ENCODE results near the gene CIRBP.
A peak's percentile ranks its signal among the peaks of the same experiment; 100 is the strongest.

Gene CIRBP

DNA sequence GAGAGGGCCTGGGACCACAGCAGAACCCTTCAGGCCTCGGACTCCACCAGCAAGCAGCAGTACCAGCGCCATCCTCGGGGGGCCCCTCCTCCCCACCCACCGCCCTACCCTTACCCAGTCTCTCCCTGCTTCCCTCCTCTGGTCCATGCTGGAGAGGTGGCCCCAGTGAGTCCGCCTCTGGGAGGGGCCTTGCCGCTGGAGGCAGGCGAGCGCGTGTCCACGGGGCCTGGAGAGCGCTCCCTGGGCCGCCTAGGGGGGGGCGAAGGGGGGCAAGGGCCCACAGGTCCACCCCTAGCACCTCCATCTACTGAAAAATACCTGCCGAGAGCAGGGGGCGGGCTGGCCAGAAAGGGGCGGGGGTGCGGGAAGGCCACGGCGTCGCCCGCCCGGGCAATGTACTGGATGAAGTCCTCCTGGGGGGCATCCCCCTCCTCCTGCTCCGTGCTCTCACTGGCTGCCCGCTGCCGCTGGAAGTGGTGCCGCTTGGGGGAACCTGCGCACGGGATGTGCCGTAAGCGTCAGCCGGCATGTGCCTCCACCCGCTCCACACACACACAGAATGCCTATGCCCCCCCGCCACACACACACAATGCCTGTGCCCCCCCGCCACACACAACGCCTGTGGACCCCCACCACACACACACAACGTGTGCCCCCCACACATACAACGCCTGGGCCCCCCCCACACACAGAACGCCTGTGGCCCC, 38.2 kb upstream of the CIRBP start:
- DNase-seq (ENCODE audit: low read depth in 2 of 2): no peak

DNA sequence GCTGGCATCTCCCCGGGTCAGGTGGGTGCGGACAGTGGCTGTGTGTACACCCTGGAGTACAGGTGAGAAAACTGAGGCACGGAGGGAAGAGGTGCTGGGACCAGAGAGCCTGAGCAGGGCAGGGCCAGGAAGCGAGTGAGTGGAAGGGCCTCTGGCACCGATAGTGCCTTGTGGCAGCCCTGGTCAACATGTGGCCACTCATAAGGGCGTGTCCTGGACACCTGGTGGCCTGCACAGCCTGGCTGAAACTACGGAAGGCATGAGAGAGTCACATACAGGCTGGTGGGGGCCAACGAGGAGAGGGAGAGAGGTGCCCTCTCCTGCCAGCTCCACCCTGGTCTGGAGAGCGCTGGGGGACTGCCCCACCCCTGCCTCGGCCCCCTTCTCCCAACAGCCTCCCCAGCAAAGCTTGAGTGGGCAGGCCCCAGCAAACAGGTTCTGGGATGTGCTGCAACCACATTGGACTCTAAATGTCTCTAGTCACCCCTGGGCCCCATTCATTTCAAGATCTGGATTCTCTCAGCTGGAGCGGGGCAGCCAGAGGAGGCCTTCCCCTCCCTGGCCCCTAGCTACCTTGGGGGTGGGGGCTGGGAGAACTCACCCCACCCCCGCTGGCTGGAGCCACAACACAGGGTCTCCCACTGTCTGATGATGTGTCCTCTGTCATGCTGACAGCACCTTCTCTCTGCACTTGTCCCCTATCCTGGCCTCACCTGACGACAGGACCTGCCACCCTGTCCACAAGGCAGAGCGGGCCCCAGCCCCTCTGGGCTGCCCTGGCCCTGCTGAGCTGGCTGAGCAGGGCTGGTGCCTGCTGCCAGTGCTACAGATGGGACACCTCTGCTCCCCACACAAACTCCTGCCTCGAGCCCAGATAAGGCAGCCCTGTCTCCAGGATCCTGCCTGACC, 37.1 kb upstream of the CIRBP start:
- no peak for DNase-seq (ENCODE audit: low read depth in 2 of 2)

DNA sequence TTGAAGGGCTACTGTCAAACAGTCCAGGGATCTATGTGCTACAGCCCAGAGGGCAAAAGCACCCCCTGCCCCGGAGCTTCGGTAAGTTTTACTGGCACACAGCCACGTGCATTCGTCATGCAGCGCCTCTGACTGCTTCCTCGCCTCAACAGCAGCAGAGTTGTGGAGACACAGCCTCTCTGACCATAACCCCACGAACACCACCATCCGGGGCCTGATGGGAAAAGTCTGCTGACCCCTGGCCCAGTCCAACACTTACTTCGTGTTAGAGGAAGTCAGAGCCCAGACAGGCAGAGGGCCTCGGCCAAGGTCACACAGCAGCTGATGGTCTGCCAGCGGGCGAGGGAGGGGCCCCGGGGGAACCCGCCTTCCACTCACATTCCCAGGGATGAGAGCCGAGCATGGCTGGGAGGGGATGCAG, 36.5 kb upstream of the CIRBP start:
- DNase-seq (ENCODE audit: low read depth in 2 of 2): no peak

DNA sequence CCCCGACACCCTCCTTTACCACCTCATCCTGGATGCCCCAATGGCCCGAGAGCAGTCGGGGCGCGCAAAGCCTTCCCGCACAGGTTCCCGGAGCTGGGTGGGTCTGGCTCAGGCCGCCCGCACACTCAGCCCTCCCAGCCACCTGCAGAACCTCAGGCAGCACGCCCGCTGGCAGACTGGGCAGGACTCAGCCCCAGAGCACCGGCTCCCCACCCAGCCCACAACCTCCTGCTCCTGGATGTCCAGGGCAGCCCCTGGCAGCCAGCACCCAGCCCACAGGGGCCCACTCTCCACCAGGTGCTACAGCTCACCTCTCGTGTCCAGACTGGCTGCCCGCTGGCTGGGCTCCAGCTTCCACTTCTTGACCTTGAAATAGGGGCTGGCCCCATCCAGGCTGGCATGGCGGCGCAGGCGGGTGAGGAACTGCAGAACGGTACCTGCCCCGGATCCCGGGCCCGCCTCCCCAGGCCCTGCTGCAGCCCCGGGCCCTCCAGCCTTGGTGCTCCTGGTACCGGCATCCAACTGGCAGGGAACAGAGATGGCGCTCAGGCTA, 35.9 kb upstream of the CIRBP start:
- no peak for DNase-seq (ENCODE audit: low read depth in 2 of 2)

DNA sequence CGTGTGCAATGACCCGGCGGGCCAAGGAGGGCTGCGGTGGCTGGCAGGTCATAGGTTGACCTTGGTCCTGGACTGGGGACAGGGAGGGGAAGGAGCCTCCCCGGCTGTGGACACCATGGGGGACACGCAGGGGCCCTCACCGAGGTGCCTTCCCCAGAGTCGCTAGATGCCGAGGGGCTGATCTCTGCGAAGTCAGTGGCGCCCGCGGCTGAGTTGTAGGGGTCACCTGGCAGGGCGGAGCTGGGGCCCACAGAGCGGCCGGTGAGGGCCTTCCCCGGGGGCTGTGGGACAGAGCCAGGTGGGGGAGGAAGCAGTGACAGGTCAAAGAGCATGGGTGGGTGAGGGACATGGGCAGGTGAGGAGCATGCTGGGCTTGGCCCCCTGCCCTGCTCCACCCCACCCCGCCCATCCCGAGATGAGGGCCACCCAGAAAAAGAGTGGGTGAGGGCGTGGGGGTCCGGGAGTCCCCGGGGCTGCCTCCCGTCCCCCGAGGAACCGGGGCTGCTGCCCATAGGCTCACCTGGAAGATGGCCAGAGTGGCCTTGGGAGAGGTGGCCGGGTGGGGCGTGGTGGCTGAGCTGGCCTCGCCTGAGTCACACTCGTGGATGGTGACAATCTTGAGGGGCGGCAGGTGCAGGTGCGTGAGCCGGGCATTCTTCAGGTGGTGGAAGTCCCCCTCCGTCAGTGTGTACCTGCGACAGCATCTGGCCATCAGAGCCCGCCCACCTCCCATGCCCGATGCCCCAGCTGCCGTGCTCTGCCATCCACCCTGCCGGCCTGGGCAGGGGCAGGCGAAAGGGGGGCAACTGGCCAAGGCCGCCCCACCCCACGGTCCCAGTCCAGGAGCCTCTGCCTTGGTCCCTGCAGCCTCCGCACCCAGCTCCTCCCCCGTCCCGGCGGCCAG, 34.8 kb upstream of the CIRBP start:
- DNase-seq (ENCODE audit: low read depth in 2 of 2): no peak

DNA sequence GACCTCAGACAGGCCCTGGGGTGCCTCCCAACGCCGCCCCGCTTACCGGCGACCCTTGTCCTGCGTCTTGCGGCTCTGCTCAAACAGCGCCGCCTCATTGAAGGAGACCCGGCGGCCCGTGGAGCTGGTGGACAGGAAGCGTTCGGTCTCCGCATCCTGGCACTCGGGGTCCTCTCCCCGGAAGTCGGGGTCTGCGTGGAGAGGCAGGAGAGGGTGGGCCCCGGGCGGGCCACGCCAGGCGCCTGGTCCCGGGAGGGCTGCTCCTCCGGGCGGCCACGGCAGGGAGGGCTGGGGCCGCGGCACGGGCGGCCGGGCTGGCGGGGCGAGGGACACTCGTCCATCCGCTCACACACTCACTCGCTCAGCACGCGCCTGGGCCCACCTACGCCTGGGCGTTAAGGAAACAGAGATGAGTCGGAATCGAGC, 34.2 kb upstream of the CIRBP start:
- DNase-seq (ENCODE audit: low read depth in 2 of 2): no peak

DNA sequence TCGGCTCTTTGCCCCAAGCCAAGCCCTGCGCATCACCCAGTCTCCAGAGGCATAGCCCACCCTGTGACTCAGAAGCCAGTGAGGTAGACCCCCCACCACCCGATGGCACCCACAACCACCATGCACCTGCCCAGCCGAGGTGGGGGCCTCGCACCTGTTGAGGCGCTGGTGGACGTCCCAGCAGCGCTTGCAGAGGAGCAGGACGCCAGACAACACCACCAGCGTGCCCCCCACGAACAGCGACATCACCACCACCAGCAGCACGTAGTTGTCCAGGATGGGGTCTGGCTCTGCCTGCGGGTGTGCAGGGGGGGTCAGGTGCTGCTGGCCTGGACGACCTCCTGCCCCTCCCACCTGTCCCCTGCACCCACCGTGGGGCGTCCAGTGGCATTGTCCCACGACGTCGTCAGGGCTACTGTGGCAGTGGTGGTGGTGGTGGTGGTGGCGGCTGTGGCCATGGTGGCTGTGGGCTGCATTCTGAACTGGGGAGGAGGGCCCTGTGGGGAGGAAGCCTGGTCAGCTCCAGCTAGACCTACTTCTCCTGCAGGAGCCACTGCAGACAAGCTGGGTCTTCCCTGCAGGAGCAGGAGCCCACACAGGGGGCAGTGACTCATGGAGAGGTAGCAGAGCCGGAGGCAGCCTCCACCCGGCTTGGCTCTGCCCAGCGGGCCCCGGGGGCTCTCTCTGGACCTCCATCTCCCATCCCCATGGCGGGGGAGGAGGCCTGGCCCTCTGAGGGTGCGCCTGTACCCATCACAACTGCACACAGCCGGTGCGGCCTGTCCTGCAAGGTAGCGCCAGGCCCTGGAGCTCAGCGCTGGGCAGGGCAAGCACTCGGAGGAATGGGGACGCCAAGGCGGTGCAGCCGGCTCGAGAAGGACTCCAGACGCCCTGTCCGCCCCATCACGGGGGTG, 33.2 kb upstream of the CIRBP start:
- DNase-seq (ENCODE audit: low read depth in 2 of 2): no peak

DNA sequence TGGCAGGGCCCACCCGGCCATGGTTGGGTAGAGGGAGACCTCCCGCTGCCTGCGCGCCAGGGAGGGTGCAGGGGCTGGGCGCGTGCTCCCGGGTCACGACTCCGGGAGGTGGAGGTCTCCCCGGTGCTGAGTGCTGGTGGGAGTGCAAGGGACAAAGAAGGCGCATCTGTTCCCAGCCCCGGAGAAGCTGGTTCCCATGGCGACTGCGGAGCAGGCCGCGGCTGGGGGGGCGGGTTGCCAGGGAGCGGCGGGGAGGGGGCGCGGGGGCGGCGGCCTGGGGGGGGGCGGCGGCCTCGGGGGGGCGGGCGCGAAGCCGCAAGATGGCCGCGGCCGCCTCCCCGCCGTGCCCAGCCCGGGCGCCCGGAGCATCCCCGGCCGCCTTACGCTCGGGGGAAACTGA, 32.6 kb upstream of the CIRBP start:
- DNase-seq (ENCODE audit: low read depth in 2 of 2): no peak

DNA sequence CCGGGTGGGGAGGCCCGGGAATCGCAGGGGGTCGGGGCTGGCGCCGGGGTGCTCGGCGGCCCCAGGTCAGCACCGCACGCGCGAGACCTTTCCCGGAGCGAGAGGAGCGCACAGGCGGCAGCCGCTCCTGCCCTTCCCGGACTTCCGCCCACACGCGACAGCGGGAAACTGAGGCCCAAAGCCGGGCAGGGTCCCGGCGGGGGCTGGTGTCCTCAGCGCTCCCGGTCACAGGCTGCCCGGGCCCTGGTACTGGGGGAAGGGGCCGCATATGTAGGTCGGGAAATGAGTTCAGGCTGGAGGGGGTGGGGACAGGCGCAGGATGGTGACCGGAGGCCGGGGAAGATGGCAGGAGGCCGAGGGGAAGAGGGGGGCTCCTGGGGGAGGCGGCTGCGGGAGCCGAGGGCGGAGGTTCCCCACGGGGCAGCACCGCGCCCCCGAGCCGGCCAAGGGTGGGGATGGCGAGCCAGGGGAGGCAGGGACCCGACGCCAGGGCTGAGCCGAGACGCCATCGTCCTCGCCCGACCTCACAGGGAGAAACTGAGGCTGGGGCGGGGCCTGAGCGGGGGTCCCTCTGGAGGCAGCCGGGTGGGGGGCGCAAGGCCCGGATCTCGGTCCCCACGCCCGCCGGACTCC, 32.0 kb upstream of the CIRBP start:
- DNase-seq (ENCODE audit: low read depth in 2 of 2): no peak

DNA sequence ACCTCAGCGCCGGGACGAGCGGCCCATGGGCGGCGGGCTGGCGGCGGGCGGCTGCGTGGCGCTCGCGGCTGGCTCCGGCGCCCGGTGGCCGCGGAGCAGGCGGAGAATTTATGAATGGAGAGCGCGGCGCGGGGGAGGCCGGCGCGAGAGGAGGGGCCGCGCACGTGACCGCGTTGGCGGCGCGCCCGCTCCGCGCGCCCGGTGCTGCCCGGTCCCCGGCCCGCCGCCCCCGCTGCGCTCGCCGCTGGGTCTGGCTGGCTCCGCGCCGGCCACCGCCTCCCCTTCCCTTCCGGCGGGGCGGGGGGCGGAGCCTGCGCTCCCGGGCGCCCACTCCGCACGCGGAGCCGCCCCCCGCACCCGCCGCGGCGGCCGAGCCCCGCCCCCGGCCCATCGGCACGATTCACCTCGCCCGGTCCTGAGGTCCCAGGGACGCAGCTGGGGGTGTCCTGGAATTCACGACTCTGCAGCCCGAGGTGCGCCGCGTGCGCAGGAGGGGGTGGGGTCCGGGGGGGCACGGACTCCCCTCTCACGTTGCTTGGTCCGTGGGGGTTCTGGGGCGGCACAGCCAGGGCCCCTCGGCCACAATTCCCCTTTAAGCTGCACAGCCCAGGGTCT, 31.3 kb upstream of the CIRBP start, which contains the start of gene CBARP:
Gene CBARP, minus strand, starts transcription at position 252 of the 615 bp plus-strand sequence. CDS start 1,905 bp downstream, outside the sequence.
- DNase-seq (ENCODE audit: low read depth in 2 of 2): no peak

DNA sequence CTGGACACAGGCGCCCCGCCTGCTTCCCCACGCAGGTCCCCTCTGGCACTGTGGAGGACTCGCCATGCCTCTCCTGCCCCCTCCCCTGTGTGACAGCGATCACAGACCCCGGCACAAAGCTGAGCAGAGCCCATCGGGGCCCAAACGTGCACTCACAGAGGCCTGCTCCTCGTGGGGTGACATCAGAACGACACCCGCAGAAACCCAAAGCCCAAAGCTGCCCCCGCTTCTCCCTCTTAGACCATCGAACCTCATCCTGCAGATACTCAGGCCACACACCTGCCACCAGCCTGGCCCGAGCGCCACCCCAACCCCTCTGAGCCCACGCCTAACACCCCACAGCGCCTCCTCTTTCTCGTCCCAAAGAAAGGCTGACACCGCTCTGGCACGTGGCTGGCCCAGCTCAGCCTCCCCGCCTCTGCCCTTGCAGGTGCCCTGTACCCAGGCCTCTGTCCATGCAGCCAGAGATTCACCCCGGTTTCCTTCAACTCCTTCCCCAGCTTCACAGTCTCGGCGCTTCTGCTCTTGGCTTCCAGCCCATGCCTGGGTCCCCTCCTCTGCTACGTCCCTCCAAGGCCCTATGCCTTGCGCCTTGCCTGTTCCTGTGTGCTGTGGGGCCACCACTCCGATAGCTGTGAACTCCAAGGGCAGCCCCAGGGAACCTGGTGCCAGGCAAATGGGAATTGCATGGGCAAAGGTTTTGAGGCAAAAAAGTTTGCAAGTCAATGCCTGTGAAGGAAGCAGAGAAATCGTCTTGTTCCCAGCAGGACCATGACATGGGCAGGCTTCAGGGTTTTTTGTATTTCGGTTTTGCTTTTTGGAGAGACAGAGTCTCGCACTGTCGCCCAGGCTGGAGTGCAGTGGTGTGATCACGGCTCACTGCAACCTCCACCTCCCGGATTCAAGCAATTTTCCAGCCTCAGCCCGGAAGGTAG, 30.5 kb upstream of the CIRBP start:
- no peak for DNase-seq (ENCODE audit: low read depth in 2 of 2)

DNA sequence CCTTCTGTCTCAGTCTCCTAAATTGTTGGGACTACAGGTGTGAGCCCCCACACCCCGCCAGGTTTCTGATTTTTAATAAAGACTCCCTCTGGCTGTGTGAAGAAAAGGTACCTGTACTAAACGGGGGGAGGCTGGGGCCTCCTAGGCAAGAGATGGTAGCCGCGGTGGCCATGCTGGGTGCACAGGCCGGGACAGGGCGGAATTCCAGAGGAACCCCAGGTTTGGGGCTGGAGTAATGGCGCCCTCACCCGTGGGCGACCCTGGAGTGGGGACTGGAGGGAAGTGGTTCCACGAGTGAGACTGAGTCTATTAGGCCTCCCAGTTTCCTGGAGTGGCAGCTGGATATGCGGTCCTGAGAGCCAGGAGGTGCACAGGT, 29.7 kb upstream of the CIRBP start:
- no peak for DNase-seq (ENCODE audit: low read depth in 2 of 2)

DNA sequence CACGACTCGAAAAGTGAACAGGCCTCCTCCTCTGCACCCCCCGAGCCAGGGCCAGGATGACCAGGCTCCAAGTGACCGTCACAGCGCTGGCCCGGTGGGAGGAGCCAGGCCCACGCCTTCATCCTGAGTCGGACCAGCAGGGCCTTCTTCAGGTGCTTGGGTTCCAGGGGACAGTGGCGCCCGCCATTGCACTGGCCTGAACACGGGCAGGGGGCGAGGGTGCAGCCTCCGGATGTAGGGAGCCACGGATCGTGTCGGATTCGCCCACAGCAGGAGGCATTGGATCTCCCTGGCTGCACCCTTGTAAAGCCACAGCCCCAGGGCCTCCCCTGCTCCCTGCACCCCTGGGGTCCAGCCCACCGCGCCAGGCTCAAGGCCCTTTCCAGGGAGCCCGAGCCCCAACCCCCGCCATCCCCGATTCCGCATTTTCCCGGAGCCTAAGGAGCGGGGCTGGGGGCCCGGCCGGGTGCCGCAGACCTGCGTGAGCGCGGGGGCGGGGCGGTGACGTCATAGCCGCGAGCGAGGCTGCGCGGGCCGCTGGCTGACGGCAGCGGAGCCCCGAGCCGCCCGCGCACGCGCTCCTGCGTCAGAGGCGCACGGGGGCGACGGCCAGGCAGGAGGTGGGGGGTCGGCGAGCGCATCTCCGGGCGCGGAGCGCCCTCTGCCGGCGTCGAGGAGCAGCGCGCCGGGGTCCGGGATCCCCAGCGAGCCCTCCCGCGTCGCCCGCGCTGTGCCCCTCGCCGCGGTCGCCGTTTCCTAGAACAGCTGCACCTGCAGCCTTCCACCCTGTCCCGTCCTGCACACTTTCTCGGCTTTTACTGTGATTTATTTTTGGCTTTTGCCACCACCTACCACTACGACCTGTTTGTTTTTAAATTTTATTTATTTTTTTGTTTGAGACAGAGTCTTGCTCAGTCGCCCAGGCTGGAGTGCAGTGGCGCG, 29.1 kb upstream of the CIRBP start:
- DNase-seq (ENCODE audit: low read depth in 2 of 2): peak; percentile 91 to 99

DNA sequence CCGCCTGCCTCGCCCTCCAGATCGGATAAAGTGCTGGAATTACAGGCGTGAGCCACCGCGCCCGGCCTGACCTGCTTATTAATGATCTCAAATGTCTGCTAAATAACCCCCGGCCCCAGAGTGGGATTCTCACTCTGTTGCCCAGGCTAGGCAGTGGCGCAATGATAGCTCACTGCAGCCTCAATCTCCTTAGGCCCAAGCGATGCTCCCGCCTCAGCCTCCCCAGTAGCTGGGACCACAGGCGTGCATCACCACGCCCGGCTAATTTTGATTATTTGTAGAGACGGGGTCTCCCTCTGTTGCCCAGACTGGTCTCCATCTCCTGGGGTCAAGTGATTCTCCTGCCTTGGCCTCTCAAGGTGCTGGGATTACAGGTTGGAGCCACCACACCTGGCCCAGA, 28.2 kb upstream of the CIRBP start:
- DNase-seq (ENCODE audit: low read depth in 2 of 2): no peak

DNA sequence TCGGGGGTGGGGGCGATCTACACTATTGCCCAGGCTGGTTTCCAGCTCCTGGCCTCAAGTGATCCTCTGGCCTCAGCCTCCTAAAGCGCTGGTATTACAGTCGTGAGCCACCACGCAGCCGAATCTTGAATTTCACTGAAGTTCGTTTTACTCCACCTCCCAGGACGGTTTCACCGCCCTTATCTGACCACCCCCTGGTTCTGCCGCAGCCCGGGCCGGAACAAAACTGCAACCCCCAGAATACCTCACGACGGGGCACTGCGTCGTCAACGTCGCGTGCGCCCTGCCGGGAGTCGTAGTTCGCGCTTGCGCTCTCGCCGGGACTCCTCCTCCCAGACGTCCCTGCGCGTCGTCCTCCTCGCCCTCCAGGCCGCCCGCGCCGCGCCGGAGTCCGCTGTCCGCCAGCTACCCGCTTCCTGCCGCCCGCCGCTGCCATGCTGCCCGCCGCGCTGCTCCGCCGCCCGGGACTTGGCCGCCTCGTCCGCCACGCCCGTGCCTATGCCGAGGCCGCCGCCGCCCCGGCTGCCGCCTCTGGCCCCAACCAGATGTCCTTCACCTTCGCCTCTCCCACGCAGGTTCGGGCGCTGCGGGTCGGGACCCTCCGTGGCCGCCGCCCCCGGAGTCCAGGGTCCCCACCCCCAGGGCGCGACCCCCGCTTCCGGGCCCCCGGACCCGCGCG, 27.6 kb upstream of the CIRBP start, which contains the start of gene ATP5F1D:
Gene ATP5F1D, plus strand, starts transcription at position 335 of the 679 bp plus-strand sequence. Its CDS starts 100 bp downstream, at position 435.
- peak; percentile 92 to 99 for DNase-seq (ENCODE audit: low read depth in 2 of 2)
